Measurements from ENCODE around the gene GRAMD1A.
"Not testable (repeated sequence)": the region's sequence is repeated elsewhere in the genome, so short reads cannot be mapped to it uniquely, and the experiment has no call there.

The GRAMD1A gene

GRCh38 chr19:34979819-34980640 is 20.1 kb upstream of the GRAMD1A start:
- no peak for DNase-seq

DNA sequence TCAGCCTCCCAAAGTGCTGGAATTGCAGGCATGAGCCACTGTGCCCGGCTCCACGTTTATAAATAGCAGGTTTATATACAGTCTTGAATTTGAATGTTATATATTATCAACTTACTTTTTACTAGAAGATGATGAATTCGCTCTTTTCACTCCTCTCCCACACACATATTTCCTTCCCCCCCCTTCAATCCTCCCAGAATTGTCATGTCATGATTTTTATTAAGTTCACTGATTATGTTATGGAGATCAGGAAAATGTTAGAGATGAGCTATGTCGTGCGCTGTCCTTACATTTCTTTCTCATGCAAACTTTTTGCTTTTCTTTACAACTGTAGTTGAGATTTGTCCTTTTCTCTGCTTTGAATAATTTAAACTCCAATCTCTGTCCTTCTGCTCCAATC is 17.8 kb upstream of the GRAMD1A start:
- DNase-seq = no peak

- DNase-seq = no peak
Observed at GRCh38 chr19:34983786-34984185, 16.3 kb upstream of the GRAMD1A start.

- no peak for DNase-seq
Observed at GRCh38 chr19:34984287-34984686, 15.8 kb upstream of the GRAMD1A start.

DNA sequence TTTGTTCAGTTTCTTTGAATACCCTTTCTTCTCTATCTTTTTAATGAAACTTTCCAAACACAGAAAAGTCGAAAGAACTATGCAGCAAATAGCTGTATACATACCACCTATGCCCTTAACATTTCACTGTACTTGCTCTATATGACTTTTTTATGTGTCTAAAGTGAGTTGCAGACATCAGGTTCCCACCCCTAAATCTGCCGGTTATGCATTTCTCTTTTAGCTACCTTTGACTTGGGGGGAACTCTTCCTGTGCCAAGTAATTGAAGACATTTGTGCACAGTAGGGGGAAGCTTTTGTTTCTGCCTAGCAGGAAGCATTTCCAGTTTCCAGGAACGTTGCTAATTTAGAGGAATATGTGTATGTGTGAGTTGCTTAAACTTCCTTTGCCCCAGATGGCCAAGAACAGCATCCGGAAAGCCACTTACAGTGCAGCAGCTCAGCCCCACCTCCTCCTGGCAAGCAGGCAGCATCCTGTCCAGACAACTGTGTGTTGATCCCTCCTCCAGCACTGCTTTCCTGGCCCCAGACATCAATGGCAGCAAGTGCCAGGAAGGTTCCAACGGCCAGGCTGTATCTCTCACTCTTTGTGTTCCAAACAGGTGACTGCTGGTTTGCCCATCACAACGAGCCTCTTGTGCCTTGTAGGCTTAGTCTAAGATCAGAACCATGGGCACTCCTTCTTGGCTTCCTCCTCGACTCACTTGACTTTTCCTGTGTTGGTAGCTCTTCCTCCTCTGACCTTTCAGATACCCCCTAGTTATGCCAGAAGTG is 14.7 kb upstream of the GRAMD1A start:
- DNase-seq = peak; percentile 82

DNA sequence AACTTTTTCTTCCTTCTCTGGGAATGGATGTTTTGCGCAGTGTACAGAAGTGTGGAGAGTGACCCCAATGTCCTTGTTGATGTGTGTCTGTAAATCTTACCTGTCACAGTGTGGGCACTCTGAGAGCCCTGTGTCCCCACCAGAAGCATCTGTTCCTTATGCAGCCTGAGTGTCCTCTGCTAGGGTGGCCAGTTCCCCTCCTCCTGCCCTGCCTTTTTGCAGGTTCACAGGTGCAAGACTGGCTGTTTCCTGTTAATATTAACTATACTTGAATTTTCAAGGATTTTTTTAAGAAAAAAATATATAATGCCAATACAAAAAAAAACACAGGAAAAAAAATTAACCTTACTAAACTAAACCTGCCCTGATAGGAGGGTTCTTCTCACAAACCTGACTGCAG is 12.0 kb upstream of the GRAMD1A start:
- DNase-seq = no peak

DNA sequence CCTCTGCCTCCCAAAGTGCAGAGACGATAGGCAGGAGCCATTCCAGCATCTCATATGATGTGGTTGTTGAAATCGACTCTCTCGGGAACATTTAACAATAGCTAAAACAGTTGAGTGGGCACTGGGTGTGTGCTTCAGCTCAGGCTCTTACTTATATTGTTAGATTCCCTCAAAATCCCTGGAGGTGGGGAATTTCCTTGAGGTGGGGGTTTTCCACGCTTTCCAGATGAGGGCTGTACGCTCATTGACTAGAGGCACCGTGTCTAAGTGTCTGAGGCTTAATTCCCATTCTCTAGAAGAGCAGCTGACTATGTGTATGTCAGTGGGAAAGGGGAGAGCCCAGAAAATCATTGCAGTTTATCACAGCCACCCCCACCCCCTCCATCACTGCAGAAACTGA is 10.8 kb upstream of the GRAMD1A start:
- DNase-seq = no peak

DNA sequence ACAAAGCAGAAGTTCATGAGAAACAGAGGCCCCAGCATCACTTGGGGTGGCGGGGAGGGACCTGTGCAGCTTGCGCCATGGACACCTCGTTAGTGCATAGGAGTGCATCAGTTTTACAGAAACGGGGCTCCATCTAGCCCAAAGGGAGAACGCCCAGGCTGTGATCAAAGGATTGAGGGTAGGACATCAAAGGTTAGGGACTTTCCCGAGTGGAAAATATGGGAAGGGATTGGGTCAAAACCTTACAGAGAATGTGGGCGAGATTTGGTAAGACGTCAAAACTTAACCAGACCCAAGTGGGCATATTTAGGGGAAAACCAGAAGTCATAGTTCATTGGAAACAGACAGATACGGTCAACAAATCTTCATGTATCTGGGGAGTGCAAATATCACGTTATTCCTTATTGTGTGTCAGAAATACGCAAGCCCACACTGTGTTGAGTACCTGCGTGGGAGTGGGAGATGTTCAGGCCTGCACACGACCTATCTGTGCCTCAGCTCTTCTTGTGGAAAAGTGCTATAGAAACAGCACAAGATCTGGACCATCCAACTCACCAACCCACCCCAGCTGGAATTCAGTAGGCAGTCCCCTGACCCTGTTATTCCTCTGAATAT is 9.4 kb upstream of the GRAMD1A start:
- no peak for DNase-seq

DNA sequence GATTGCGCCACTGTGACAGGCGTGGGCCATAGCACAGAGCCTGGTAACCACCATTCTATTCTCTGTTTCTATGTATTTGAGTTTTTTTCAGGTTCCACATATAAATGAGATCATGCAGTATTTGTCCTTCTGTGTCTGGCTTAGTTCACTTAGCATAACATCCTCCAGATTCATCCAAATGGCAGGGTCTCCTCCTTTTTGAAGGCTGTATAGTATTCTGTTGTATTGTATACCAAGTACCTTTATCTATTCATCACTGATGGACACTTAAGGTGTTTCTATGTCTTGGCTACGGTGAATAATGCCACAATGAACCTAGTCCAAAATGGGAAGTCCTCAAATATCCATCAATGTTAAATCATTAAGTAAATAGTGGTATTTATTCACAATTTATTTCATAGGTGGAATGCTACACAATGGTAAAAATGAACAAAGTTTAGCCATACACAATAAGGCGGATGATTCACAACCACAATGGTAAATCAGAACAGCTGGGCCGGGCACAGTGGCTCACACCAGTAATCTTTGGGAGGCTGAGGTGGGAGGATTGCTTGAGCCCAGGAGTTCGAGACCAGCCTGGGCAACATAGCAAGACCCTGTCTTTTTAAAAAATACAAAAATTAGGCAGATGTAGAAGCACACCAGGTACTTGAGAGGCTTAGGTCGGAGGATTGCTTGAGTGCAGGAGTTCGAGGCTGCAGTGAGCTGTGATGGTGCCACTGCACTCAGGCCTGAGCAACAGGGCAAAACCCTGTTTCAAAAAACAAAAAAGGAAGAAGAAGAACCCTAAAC is 8.4 kb upstream of the GRAMD1A start:
- no peak for DNase-seq

- DNase-seq = not testable (repeated sequence)
Observed at GRCh38 chr19:34992582-34992981, 7.5 kb upstream of the GRAMD1A start.

- no peak for DNase-seq
Observed at GRCh38 chr19:34994286-34994642, 5.9 kb upstream of the GRAMD1A start.

DNA sequence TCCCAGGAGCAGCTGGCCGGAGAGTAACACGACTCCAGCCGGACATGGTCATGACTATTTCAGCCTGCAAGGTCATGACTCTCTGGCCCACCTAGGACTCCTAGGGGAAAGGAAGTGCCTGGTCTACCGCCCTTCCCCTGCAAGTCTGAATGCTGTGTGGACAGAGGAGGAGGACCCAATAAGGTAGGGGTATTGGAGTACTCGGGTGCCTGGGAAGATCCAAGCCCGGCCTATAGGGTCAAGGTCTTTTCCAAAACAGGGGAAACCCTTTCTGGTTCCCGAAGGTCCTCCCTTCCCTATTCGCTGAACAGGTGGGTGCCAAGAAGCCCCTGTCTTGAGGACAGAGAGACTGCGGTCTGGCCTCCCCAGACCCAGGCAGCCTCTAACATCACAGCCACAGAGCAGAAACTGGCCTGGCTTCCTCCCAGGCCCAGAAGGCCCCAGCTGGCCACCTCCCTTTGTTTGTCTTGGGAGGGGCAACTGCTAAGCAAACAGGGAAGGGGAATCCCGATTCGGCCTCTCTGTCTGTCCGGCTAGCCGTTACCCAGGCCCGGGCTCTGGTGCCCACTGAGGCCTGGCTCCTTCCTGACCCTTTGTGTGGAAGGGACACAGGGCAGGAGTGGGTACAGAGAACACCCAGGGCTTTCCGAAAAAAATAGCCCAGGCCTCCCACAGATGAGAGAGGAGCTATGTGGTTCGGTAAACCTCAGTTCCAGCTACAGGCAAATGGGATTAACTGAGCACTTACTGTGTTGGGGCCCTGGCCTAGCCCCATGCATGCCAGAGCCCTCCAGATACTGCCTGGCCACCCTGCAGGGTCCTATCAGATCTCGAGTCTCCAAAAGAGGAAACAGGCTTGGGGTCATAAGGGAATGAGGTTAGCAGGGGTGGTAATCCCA is 5.2 kb upstream of the GRAMD1A start:
- DNase-seq = no peak

DNA sequence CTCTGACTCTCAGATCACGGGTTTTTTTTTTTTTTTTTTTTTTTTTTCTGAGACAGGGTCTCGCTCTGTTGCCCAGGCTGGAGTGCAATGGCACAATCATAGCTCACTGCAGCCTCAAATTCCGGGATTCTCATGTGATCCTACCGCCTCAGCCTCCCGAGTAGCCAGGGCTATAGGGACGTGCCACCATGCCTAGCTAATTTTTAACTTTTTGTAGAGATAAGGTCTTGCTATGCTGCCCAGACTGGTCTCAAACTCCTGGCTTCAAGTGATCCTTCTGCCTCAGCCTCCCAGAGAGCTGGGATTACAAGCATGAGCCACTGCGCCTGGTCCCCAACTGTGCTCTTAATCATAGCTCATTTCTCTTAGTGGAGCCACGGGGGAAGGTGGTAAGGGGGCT is 4.6 kb upstream of the GRAMD1A start:
- DNase-seq = no peak

DNA sequence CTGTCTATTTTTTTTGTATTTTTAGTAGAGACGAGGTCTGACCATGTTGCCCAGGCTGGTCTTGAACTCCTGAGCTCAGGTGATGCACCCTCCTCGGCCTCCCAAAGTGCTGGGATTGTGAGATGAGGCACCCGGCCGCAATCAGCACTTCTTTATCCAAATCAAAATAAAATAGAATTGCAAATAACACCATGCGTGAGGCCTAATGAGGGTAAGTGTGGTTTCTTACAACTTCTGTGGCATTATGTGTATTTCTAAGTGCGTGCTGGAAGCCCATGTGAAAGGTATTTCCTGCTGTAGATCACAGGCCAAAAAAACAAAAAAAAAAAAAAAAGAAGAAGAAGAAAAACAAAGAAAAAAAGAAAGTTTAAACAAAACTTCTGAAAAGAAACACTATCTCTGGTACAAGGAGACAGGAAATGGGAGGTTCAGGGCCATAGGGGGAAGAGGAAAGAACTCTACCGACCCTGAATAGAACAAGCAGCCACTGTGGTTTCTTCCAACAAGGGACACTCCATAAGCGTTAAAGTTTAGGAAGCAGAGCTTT is 3.0 kb upstream of the GRAMD1A start:
- DNase-seq = no peak

GRCh38 chr19:34998224-34998623 is 1.9 kb upstream of the GRAMD1A start:
- not testable (repeated sequence) for DNase-seq

GRCh38 chr19:34998777-34999497 is 1.2 kb upstream of the GRAMD1A start:
- no peak for DNase-seq

GRCh38 chr19:35000338-35000646 is 169 bp downstream of the GRAMD1A start:
- DNase-seq = no peak

DNA sequence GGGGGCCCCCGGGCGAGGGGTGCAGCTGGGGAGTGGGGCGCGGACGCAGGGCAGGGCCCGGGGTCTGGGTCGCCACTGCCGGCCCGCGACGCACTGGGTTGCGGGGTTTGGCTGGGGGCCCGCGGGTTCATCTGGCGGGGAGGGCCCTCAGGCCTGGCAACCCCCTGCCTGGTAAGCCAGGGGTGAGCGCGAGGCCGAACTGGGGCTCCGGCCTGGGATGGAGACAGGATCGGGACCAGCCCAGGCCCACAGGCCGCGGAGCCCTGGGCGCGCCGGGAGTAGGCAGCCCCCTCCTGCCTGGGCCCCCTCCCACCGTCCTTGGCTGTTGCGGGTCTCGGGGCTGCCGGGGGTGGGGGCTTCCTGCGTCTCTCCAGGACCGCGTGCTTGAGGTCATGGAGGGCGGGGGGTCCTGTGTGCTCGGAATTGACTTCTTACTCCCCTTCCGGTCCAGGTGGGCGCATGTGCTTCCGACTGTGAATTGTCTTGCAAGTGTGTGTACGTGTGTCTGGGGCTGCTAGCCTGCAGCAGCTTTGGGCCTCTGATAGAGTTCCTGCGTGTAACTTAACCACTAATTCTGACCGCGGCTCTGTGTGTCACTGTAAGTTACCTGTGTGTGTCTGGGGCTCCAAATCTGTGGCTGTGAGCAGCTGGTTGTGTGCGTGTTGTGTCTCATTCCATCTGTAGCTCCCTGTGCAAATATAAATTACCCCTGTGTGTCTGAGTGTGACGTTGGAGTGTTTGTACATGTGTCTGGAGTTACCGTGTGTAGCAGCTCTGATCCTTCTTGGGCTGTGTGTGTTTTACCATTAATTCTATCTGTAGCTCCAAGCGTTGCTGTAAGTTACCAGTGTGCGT is 751 bp downstream of the GRAMD1A start:
- DNase-seq = peak; percentile 66

DNA sequence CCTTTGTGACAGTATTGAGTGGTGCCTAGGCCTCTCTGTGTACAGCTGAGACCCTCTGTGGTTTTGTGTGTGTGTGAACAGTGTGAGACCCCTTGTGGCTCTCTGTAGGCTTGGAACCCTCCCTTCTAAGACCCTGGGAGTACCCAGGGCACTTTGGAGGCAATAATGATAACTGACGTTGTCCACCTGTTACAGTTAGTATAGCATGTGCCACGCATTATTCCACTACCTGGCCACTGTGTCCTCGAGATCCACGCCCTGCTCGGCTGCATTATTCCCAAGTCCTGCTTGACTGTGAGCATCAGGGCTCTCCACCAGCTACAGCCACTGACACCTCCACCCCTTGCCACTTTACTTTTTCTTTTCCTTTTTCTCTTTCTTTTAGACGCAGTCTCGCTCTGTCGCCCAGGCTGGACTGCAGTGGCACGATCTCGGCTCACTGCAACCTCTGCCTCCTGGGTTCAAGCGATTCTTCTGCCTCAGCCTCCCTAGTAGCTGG is 2.0 kb downstream of the GRAMD1A start:
- no peak for DNase-seq

Data from left hindlimb (tissue), 1 donor.